OCI-LY7 (cell line): Measurements from ENCODE around the gene DSE. TPM values are rescaled to one million over a fixed set of nuclear protein-coding genes. Genes with fewer than 3 reads are reported as not detected.
A peak's percentile ranks its signal among the peaks of the same experiment; 100 is the strongest.

Experiments used
- BruUV-seq: library from RNA; stranded (reverse); fragments of 400-500 nt; replicated peaks from 2 replicates; lab custom pipeline; 2021; lab: Mats Ljungman, UMichigan
- CTCF ChIA-PET: fragments of 300-600 bp; sonication (Branson Sonifier 250); formaldehyde crosslinking; loops from one replicate; lab custom pipeline; 2022; ENCODE audit warnings: antibody characterized with exemption; ENCODE audit not compliant: unreplicated experiment; lab: Charles Lee
- POLR2A ChIA-PET: fragments of 300-600 bp; sonication (Branson Sonifier 250); formaldehyde crosslinking; loops from one replicate; lab custom pipeline; 2022; ENCODE audit warnings: antibody characterized with exemption; lab: Charles Lee
- DNase-seq: peaks from one replicate; pipeline ENCODE4 v3.0.0-alpha.2; 2015; ENCODE audit warnings: low spot score
- H2AFZ ChIP-seq: fragments of 200-600 bp; sonication (generic), shearing (Covaris generic); 2 replicates; pipeline ENCODE4 v1.6.1; 2014; ENCODE audit warnings: mild to moderate bottlenecking, antibody characterized with exemption, low read length, moderate library complexity
- H3K27ac ChIP-seq: fragments of 200-600 bp; sonication (generic); 2 replicates; pipeline ENCODE4 v1.5.1; 2014; ENCODE audit warnings: mixed run types, low read depth, mild to moderate bottlenecking, moderate library complexity, low read length, inconsistent platforms; ENCODE audit not compliant: poor library complexity, severe bottlenecking
- H3K36me3 ChIP-seq: fragments of 200-600 bp; sonication (generic); 2 replicates; pipeline ENCODE4 v1.6.1; 2014; ENCODE audit warnings: mild to moderate bottlenecking, antibody characterized with exemption, low read length, moderate library complexity, mixed read lengths; ENCODE audit not compliant: insufficient read depth
- H3K4me1 ChIP-seq: fragments of 200-600 bp; sonication (generic); 2 replicates; pipeline ENCODE4 v1.5.1; 2014; ENCODE audit warnings: mild to moderate bottlenecking, low read length; ENCODE audit not compliant: insufficient read depth, poor library complexity, severe bottlenecking
- H3K4me2 ChIP-seq: fragments of 200-600 bp; sonication (generic); 2 replicates; pipeline ENCODE4 v1.6.1; 2014; ENCODE audit warnings: mild to moderate bottlenecking, low read length
- H3K4me3 ChIP-seq: fragments of 200-600 bp; sonication (generic); 2 replicates; pipeline ENCODE4 v1.5.1; 2014; ENCODE audit warnings: mild to moderate bottlenecking, low read depth, low read length; ENCODE audit not compliant: poor library complexity, severe bottlenecking
- H3K79me2 ChIP-seq: fragments of 200-600 bp; sonication (generic); 2 replicates; pipeline ENCODE4 v1.6.1; 2016; ENCODE audit warnings: low read depth, mild to moderate bottlenecking, low read length, moderate library complexity, mixed read lengths; ENCODE audit not compliant: insufficient read depth
- H3K9me2 ChIP-seq: fragments of 200-600 bp; sonication (generic); 2 replicates; pipeline ENCODE4 v1.6.1; 2016; ENCODE audit warnings: mild to moderate bottlenecking, low read length, mixed read lengths; ENCODE audit not compliant: insufficient read depth
- H3K9me3 ChIP-seq: fragments of 200-600 bp; sonication (generic); 2 replicates; pipeline ENCODE4 v1.6.1; 2014; ENCODE audit warnings: mild to moderate bottlenecking, mixed run types, low read length, mixed read lengths
- H4K20me1 ChIP-seq: fragments of 200-600 bp; sonication (generic); 2 replicates; pipeline ENCODE4 v1.6.1; 2014; ENCODE audit warnings: mild to moderate bottlenecking, antibody characterized with exemption, low read length, moderate library complexity, mixed read lengths; ENCODE audit not compliant: insufficient read depth
- EZH2phosphoT487 ChIP-seq: fragments of 200-600 bp; sonication (generic); IDR thresholded peaks from 2 replicates; pipeline ENCODE4 v1.6.1; 2018; ENCODE audit warnings: low read depth, borderline replicate concordance, mild to moderate bottlenecking, mixed run types, antibody characterized with exemption, low read length, moderate library complexity, mixed read lengths
- intact Hi-C: fragments of 100-400 bp; cut with micrococcal nuclease; formaldehyde crosslinking; loops from one replicate; pipeline ENCODE4 v1.10.0; 2022; ENCODE audit not compliant: unreplicated experiment
- total RNA-seq, 2 experiments: library from RNA; depleted of rRNA in 1 of 2; stranded (reverse); fragments of >200 nt in 1 of 2; shearing (Covaris generic) in 1 of 2; gene quantifications; 2 replicates each; pipeline ENCODE4 v1.2.3, GENCODE V29; 2014 to 2022
- TF ChIP-seq, protein P1 (sequence below): fragments of 200-600 bp; sonication (generic); conservative IDR thresholded peaks from 2 replicates; pipeline ENCODE4 v1.5.1; 2014; ENCODE audit warnings: mild to moderate bottlenecking, antibody characterized with exemption, low read length, moderate library complexity, mixed read lengths

DSE gene
- total RNA-seq, 2 experiments from 2014 or later: 3.9 to 7.6 TPM

DNA sequence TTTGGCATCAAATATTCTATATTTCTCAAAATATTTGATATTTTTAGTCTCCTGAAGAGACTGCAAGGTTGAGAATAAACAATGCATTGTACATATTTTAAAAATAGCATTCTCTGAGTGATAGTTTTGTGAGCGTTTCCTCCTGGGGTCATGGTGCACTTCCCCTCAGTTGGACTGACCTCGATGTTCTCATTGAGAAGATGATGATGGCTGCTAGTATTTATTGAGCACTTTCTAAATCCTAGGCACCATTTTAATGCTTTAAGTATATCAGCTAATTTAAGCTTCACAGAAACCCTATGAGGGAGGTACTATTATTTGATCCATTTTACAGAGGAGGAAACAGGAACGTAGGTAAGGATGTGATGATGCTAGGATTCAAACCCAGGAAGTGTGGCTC lies 18.2 kb downstream of the DSE start:
- Histone ChIP-seq H3K27ac (no peak overlapping the region), H3K4me3 (no peak overlapping the region), H3K4me1 (peaks cover 23% of the 10 kb centered on the region), H3K36me3 (no peaks in the 10 kb centered on the region), H2AFZ (peak overlapping the region; percentile 28; the same call in 1 of the 2 replicates), H3K9me2 (no peaks in the 10 kb centered on the region), H4K20me1 (no peaks in the 10 kb centered on the region), H3K79me2 (no peaks in the 10 kb centered on the region), H3K4me2 (no peak overlapping the region), H3K9me3 (no peaks in the 10 kb centered on the region)
- POLR2A ChIA-PET: interaction anchor here (0.7 to 1.5 kb wide), 6 partner anchors 12 to 234 kb away, joined by 3 to 8 read pairs (median 3); no protein-coding TSS in a partner anchor
- CTCF ChIA-PET: no interaction called here
- DNase-seq: no peak
- BruUV-seq: no TSS peak
- intact Hi-C loops: no loop called here
- TF ChIP-seq, protein P1, sequence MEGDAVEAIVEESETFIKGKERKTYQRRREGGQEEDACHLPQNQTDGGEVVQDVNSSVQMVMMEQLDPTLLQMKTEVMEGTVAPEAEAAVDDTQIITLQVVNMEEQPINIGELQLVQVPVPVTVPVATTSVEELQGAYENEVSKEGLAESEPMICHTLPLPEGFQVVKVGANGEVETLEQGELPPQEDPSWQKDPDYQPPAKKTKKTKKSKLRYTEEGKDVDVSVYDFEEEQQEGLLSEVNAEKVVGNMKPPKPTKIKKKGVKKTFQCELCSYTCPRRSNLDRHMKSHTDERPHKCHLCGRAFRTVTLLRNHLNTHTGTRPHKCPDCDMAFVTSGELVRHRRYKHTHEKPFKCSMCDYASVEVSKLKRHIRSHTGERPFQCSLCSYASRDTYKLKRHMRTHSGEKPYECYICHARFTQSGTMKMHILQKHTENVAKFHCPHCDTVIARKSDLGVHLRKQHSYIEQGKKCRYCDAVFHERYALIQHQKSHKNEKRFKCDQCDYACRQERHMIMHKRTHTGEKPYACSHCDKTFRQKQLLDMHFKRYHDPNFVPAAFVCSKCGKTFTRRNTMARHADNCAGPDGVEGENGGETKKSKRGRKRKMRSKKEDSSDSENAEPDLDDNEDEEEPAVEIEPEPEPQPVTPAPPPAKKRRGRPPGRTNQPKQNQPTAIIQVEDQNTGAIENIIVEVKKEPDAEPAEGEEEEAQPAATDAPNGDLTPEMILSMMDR: no peak
- TF ChIP-seq EZH2phosphoT487: no peak

DNA sequence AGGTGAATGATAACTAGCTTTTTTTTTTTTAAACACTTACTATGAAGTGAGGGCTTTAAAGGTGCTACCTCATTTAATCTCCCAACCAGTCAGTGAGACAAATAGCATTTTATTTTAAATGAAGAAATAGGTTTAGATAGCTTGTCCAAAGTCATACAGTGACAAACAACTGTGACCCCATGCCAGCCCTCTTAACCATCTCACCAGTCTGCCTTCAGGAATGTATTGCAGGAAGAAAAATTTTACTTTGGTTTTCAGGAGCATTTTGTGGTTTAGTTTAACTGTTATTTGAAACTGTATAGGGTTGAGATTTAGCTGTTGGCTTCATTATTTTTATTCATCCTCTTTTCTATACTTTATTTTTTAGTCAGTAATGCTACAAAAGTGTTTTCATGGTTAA lies 18.6 kb downstream of the DSE start:
- intact Hi-C loops: no loop called here
- no TSS peak for BruUV-seq
- Histone ChIP-seq H3K27ac (no peak overlapping the region), H3K9me2 (no peaks in the 10 kb centered on the region), H4K20me1 (no peaks in the 10 kb centered on the region), H3K4me1 (peaks cover 23% of the 10 kb centered on the region), H3K4me3 (no peak overlapping the region), H3K79me2 (no peaks in the 10 kb centered on the region), H3K36me3 (no peaks in the 10 kb centered on the region), H3K9me3 (no peaks in the 10 kb centered on the region), H2AFZ (peak overlapping the region; percentile 28; the same call in 1 of the 2 replicates), H3K4me2 (no peak overlapping the region)
- CTCF ChIA-PET: no interaction called here
- POLR2A ChIA-PET: interaction anchor here (0.6 to 1.5 kb wide), 8 partner anchors 12 to 1199 kb away, joined by 3 to 8 read pairs (median 3); no protein-coding TSS in a partner anchor
- TF ChIP-seq, protein P1: no peak
- TF ChIP-seq EZH2phosphoT487: no peak
- DNase-seq: no peak

DNA sequence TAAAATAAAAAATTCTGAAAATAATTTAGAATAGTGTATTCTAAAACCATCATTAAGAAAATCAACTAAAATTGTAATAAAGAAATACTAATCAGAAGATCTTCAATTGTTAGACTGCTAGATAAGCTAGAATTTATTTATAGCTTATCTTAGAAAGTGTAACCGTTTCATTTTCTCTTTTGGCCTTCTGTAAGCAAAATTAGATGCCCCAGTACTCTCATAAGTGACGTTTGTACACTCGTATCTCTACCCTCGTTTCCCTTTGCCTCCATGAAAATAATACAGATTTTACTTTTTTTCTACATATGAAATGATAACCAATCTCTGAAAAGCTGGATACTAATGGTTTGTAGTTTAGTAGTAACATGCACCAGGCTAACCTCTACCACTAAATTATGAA lies 19.8 kb downstream of the DSE start:
- DNase-seq: no peak
- CTCF ChIA-PET: no interaction called here
- H3K79me2 ChIP-seq: no peaks in the 10 kb centered on the region
- intact Hi-C loops: loop anchor here (5.0 kb wide), 1 partner anchor 92 kb away; no protein-coding TSS in a partner anchor
- H2AFZ ChIP-seq: no peak overlapping the region
- no peaks in the 10 kb centered on the region for H3K9me2 ChIP-seq
- BruUV-seq: no TSS peak
- H3K9me3 ChIP-seq: no peaks in the 10 kb centered on the region
- POLR2A ChIA-PET: interaction anchor here (0.6 to 1.5 kb wide), 5 partner anchors 11 to 1760 kb away, joined by 3 to 8 read pairs (median 4); no protein-coding TSS in a partner anchor
- H3K36me3 ChIP-seq: no peaks in the 10 kb centered on the region
- TF ChIP-seq, protein P1: no peak
- TF ChIP-seq EZH2phosphoT487: no peak
- no peak overlapping the region for H3K4me3 ChIP-seq
- peaks cover 23% of the 10 kb centered on the region for H3K4me1 ChIP-seq
- H3K27ac ChIP-seq: no peak overlapping the region
- no peak overlapping the region for H3K4me2 ChIP-seq
- H4K20me1 ChIP-seq: no peaks in the 10 kb centered on the region
